GM18526 (cell line): Measurements from ENCODE around the gene ANK2.

Experiments
- POLR2A ChIP-seq: IDR thresholded peaks from 3 replicates; pipeline ENCODE4 v1.6.1; 2011; ENCODE audit not compliant: insufficient read length; ENCODE audit errors: extremely low read depth

The ANK2 gene

GRCh38 chr4:113049421-113050370 is at the start of gene ANK2:
TSS of gene ANK2 (plus strand) at chr4:113049653. CDS start at chr4:113049729, 76 bp downstream.
- no peak for TF ChIP-seq POLR2A

GRCh38 chr4:113003841-113004240 is 45.6 kb upstream of the ANK2 start:
- no peak for TF ChIP-seq POLR2A

- no peak for TF ChIP-seq POLR2A
These were observed 44.8 kb upstream of the ANK2 start for GRCh38 chr4:113004655-113005054.

- no peak for TF ChIP-seq POLR2A
These were observed 42.8 kb upstream of the ANK2 start for GRCh38 chr4:113006632-113007031.

- TF ChIP-seq POLR2A, result no peak
These were observed 42.3 kb upstream of the ANK2 start for GRCh38 chr4:113007151-113007550.

GRCh38 chr4:113008135-113008534 is 41.3 kb upstream of the ANK2 start:
- no peak for TF ChIP-seq POLR2A

GRCh38 chr4:113008716-113009115 is 40.7 kb upstream of the ANK2 start:
- no peak for TF ChIP-seq POLR2A

GRCh38 chr4:113009461-113009860 is 40.0 kb upstream of the ANK2 start:
- no peak for TF ChIP-seq POLR2A

GRCh38 chr4:113012122-113012725 is 37.2 kb upstream of the ANK2 start:
- TF ChIP-seq POLR2A, result no peak

- TF ChIP-seq POLR2A, result no peak
These were observed 36.7 kb upstream of the ANK2 start for GRCh38 chr4:113012786-113013185.

- no peak for TF ChIP-seq POLR2A
These were observed 35.7 kb upstream of the ANK2 start for GRCh38 chr4:113013751-113014150.

GRCh38 chr4:113016377-113016776 is 33.1 kb upstream of the ANK2 start:
- no peak for TF ChIP-seq POLR2A

GRCh38 chr4:113020966-113021365 is 28.5 kb upstream of the ANK2 start:
- no peak for TF ChIP-seq POLR2A

GRCh38 chr4:113024388-113024787 is 25.1 kb upstream of the ANK2 start:
- TF ChIP-seq POLR2A, result no peak

- no peak for TF ChIP-seq POLR2A
These were observed 24.0 kb upstream of the ANK2 start for GRCh38 chr4:113025416-113025815.

- no peak for TF ChIP-seq POLR2A
These were observed 22.9 kb upstream of the ANK2 start for GRCh38 chr4:113026556-113026955.
